GM10847 (cell line): ENCODE results near the gene SATB2.

Source experiments
- POLR2A ChIP-seq: IDR thresholded peaks from 2 replicates; pipeline ENCODE4 v1.6.1; 2011; ENCODE audit not compliant: insufficient read length; ENCODE audit errors: extremely low read depth

Gene SATB2

DNA sequence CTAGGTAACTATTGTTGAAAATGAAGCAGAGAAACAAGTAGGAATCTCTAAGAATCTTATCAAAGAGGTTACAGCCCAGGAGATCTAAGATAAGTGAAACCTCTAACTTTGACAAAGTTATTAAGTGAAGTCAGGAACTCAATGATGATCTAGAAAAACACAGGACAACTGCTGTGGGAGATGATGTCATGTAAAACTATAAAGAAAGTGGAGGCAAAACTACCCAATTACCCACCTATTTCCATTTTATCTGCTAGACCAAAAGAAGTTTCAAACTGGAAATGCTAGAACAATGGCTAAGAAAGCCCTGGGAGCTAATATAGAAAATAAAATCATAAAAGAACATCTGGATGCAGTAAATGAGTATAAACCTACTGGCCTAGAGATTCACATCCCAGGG lies 50.3 kb downstream of the SATB2 start:
- no peak for TF ChIP-seq POLR2A

- no peak for TF ChIP-seq POLR2A
These were observed 52.5 kb downstream of the SATB2 start for GRCh38 chr2:199405241-199405640.

DNA sequence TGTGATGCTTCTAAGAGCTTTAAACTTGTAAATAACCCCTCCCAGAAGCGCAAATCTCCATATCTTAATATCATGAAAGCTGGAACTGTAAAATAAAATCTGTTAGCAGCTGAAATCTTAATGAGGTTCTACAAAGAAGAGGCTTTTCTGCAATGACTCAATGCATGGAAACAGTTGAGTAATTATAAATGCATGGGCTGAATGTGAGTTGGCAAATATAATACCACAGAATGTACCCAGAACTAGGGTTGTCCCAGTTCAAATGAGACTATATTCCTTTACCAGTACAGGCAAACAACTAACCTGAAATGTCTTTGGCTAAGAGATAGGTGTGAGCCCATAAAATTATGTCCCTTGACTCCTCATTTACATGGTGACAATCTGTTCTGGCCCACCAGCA lies 52.9 kb downstream of the SATB2 start:
- no peak for TF ChIP-seq POLR2A

DNA sequence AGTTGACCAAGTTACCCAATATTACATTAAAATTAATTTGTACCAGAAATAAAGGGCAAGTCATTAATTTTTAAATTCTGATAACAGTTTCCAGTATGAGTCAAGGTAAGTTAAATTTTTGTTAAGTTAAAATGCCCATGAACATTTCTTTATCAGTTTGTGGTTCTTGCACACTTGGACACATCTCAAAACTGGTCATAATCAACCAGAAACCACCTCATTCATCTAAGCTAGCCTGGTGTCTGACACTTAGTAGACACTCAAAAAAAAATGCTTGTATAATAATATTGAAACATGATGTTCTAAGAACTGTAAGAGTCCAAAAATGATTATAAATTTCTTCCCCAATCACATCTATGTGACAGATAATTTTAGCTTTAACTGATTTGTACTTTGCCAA lies 62.4 kb downstream of the SATB2 start:
- TF ChIP-seq POLR2A, result no peak

- TF ChIP-seq POLR2A, result no peak
These were observed 65.4 kb downstream of the SATB2 start for GRCh38 chr2:199392363-199392762.

GRCh38 chr2:199388728-199389268 lies 68.9 kb downstream of the SATB2 start:
- no peak for TF ChIP-seq POLR2A

- no peak for TF ChIP-seq POLR2A
These were observed 73.7 kb downstream of the SATB2 start for GRCh38 chr2:199384043-199384442.

DNA sequence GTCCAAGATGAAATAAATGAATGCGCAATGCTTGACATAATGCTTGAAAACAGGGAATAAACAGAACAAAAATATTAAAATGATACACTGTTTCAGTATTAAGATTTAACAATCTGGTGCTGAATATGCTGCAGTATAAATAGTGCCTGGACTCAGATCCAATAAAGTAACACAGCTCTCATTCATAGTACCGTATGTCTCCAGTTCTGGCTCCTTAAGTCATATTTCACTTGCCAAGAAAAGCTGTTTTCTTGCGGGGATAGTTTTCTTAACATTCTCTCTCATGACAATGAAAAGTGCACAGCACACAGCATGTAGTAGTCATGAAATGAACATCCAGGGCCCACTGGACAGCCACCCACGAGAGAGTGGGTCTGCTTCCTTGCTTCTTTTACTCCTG lies 74.7 kb downstream of the SATB2 start:
- TF ChIP-seq POLR2A, result no peak

DNA sequence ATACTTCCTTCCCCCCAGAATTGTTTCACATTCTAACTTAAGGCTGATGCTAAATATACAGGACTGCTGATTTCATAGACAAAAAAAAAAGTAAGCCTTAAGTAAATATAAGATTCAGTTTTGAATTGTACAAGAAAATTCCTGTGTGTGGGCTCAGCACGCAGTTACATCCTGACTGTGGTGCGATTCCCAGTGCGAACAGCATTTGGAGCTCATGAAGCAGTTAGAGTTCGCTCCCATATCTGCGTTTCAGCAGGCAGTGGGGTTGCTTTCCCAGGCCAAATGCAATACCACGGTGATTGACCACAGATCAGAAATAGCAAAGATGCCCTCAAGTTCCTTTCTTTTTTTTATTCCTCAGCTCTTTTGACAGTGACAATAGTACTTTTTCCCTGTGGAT lies 75.6 kb downstream of the SATB2 start:
- TF ChIP-seq POLR2A, result no peak

DNA sequence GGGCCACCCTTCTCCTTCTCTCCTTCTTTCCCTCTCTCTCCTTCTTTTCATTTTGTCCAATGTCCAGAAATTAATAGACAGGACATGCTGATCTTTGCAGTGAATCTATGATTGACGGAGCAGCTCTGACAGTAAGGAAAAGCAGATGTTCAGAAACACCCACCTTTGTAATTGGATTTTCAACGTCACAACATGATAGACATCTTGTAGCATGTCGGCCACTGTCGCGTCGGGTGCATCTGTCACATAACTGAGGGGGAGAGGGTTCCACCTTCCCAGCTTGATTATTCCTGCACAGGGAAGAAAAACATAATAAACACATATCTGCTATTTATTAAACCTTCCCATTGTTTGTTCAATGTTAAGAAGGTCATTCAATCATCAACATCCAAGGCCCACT lies 76.2 kb downstream of the SATB2 start:
- no peak for TF ChIP-seq POLR2A

GRCh38 chr2:199378948-199379650 lies 78.6 kb downstream of the SATB2 start:
- no peak for TF ChIP-seq POLR2A

GRCh38 chr2:199370150-199370780 lies 87.5 kb downstream of the SATB2 start:
- TF ChIP-seq POLR2A, result no peak

GRCh38 chr2:199366406-199366805 lies 91.3 kb downstream of the SATB2 start:
- no peak for TF ChIP-seq POLR2A

DNA sequence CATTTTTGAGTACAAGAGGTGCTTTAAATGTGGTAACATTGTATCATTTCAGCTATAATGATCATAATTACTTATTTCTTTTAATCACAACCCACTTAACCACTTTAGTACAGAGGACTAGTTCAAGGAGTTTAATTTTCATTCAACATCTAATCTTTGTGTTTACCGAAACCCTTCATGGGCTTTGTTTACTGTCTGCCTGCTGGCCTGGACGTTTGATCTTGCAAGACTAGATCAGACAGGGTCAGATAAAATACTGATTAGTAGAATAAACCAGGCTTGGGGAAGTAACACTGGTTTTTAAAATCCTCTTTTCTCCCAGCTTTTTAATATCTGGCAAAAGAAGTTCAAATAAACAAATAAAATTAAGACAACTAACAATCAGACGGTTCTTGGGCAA lies 93.6 kb downstream of the SATB2 start:
- no peak for TF ChIP-seq POLR2A

DNA sequence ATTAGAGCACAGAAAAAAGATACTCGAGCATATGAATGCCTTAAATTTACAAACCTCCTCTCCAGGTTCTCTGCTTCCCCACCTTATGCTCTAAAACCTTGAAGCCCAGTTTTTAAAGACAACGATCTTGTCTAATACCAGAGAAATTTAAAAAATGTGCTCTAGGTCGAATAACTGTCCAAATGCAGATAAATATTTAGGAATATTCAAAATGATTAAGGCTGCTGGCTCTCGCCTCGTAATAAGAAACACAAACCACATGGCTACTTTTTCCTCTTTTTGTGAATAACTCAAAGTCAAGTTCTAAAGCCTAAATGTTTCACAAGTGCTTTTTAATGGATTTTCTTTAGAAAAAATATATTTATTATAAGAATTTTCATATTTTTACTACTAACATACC lies 101.3 kb downstream of the SATB2 start:
- TF ChIP-seq POLR2A, result no peak

DNA sequence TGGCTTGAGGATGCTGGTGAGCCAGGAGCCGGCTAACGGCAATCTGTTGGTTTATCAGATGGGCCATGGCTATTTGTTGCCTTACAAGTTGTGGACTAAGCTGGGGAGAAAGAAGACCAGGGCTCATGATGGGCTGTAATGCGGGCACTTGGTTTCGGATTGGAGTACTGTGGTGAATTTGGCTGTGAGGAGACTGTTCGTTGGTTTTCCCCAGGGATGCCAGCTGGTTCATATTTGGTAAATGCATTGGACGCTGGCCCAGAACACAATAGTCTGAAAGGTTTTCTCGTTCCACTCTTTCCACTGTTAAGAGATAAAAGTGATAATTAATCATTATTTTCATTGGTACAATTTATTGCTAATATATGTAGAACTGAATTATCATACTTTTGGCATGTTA lies 108.9 kb downstream of the SATB2 start:
- no peak for TF ChIP-seq POLR2A

DNA sequence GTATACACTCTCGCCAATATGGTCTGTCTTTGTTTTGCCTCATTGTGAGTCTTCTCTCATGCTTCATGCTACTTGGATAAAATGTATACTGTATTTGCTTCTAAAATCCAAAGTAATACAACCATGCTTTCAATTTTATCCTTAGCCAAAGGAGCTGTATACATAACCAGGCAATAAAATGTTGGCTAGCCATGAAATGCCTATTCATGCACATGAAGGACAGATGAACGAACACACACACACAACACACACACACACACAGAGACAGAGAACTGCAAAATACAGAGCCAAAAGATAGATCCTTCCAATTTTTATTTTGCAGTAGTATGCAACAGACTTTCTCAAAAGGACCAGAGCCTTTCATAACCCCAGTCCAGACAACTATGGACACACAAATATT lies 113.7 kb downstream of the SATB2 start:
- no peak for TF ChIP-seq POLR2A

DNA sequence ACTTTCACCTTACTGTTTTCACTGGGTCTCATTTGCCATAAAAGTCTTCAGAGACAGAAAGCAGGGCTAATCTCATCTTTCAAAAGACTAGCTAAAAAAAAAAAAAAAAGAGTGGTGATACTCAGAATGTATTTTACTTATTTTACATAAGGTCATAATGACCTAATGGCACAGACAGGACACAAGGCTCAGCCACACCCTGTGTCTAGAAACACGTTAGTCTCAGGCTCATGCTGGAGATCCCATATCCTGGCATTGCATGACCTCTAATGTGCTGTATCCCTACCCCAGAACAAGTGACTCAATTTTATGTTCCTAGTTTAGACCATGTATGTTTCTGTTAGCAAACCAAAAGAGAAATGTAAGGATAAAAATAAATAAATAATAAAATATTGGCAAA lies 115.4 kb downstream of the SATB2 start:
- TF ChIP-seq POLR2A, result no peak

DNA sequence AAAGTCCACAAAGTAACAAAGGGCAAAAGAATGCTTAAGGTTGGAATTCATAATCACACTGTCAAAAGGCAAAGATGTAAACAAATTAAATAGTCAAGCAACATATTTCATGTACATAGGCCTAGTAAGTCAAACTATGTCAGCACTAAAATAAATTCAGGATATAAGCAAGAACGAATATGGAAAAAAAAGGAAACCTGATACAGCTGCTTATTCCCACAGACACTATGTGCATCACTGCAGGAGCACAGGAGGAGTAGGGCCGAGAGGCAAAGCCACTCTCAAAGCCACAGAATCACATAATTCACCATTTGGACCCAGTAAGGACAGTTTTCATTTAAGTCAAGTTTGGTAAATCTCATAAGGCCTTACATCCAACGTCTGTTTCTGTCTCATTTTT lies 116.6 kb downstream of the SATB2 start:
- no peak for TF ChIP-seq POLR2A
